GM12878 (cell line): Measurements from ENCODE around the gene HOXB1. TPM values are rescaled to one million over a fixed set of nuclear protein-coding genes. Genes with fewer than 3 reads are reported as not detected.

Source experiments
- BACH1 ChIP-seq: fragments of 450-650 bp; IDR thresholded peaks from 2 replicates; pipeline ENCODE4 v1.6.1; 2017; ENCODE audit warnings: mild to moderate bottlenecking, borderline replicate concordance
- CEBPB ChIP-seq, 2 experiments: fragments of 150-350 bp in 1 of 2; IDR thresholded peaks; 2 replicates each; pipeline ENCODE4 v1.6.1; 2012 to 2014; ENCODE audit warnings: low read depth in 2 of 2, low read length in 2 of 2, borderline replicate concordance in 1 of 2, inconsistent platforms in 1 of 2
- CHD2 ChIP-seq: IDR thresholded peaks from 2 replicates; pipeline ENCODE4 v1.6.1; 2011; ENCODE audit warnings: low read depth, low read length, improper control_type of control experiment, borderline replicate concordance
- CTCF ChIP-seq, 3 experiments: IDR thresholded peaks in 2 of 3; conservative IDR thresholded peaks in 1 of 3; 2 replicates each; pipeline ENCODE4 v1.5.1; 2011; ENCODE audit warnings: low read depth in 3 of 3, low read length in 3 of 3, mild to moderate bottlenecking in 3 of 3, control low read depth in 2 of 3, moderate library complexity in 2 of 3, inconsistent platforms in 1 of 3, mixed read lengths in 1 of 3; ENCODE audit not compliant: control insufficient read depth in 2 of 3, insufficient read depth in 1 of 3; ENCODE audit errors: extremely low read depth in 1 of 3
- HDAC6 ChIP-seq: fragments of 200-600 bp; sonication (generic); IDR thresholded peaks from one replicate; pipeline ENCODE4 v1.8.0; 2017; ENCODE audit warnings: antibody characterized with exemption; ENCODE audit not compliant: unreplicated experiment
- IRF5 ChIP-seq: fragments of 450-650 bp; IDR thresholded peaks from 2 replicates; pipeline ENCODE4 v1.6.1; 2017; ENCODE audit warnings: borderline replicate concordance
- SMC3 ChIP-seq: IDR thresholded peaks from 2 replicates; pipeline ENCODE4 v1.6.1; 2011; ENCODE audit warnings: low read length, improper control_type of control experiment, borderline replicate concordance
- TARDBP ChIP-seq: IDR thresholded peaks from 2 replicates; pipeline ENCODE4 v1.6.1; 2016; ENCODE audit warnings: borderline replicate concordance
- WRNIP1 ChIP-seq: IDR thresholded peaks from 2 replicates; pipeline ENCODE4 v1.6.1; 2011; ENCODE audit warnings: low read depth, low read length, improper control_type of control experiment, borderline replicate concordance
- ZNF384 ChIP-seq: IDR thresholded peaks from 2 replicates; pipeline ENCODE4 v1.6.1; 2012; ENCODE audit warnings: low read depth, mild to moderate bottlenecking, low read length, improper control_type of control experiment, borderline replicate concordance
- ZZZ3 ChIP-seq: IDR thresholded peaks from 2 replicates; pipeline ENCODE4 v1.6.1; 2011; ENCODE audit warnings: low read depth; ENCODE audit not compliant: control insufficient read depth, insufficient read length
- polyA plus RNA-seq, 11 experiments: library from polyadenylated mRNA; depleted of rRNA in 4 of 11; unstranded in 6 of 11; stranded (reverse) in 5 of 11; fragments of >200 nt; fragmentation: Nextera tagmentation in 4 of 11; fragmentation: Illumina TruSeq in 1 of 11; extraction: Ambion mirVana in 4 of 11; extraction: Trizol in 1 of 11; gene quantifications; 1 replicate in 1 of 11; 2 replicates in 10 of 11; pipeline versions ENCODE4 v1.2.1 to v1.2.3, GENCODE V29; 2011 to 2016; ENCODE audit warnings: inconsistent platforms in 2 of 11, missing spikeins in 2 of 11, low read depth in 1 of 11
- total RNA-seq, 4 experiments: library from RNA; depleted of rRNA in 3 of 4; stranded (reverse); fragments of >200 nt in 3 of 4; fragmentation: Illumina TruSeq in 1 of 4; extraction: Trizol in 1 of 4; gene quantifications; 2 replicates each; pipeline versions ENCODE4 v1.2.1 to v1.2.3, GENCODE V29; 2013 to 2021
- TF ChIP-seq, protein P1 (sequence below): fragments of 450-650 bp; IDR thresholded peaks from 2 replicates; pipeline ENCODE4 v1.6.1; 2017; ENCODE audit warnings: low read depth, mild to moderate bottlenecking, moderate library complexity

HOXB1 gene
- total and polyA plus RNA-seq, 10 of the 15 experiments (the other 5 are each of a cell fraction or from before 2014, with no cell fraction given) = not detected

- TF ChIP-seq CEBPB (IDR thresholded peaks at IDR 0.05; ENCODE audit: borderline replicate concordance in 1 of 2, low read depth in 2 of 2, low read length in 2 of 2) = no peak
- no peak for TF ChIP-seq WRNIP1
- no peak for TF ChIP-seq ZZZ3
- TF ChIP-seq ZNF384 = no peak
- TF ChIP-seq CHD2 = no peak
- TF ChIP-seq HDAC6 = no peak
- no peak for TF ChIP-seq IRF5
- no peak for TF ChIP-seq BACH1
- TF ChIP-seq SMC3 = no peak
- TF ChIP-seq, protein P1, sequence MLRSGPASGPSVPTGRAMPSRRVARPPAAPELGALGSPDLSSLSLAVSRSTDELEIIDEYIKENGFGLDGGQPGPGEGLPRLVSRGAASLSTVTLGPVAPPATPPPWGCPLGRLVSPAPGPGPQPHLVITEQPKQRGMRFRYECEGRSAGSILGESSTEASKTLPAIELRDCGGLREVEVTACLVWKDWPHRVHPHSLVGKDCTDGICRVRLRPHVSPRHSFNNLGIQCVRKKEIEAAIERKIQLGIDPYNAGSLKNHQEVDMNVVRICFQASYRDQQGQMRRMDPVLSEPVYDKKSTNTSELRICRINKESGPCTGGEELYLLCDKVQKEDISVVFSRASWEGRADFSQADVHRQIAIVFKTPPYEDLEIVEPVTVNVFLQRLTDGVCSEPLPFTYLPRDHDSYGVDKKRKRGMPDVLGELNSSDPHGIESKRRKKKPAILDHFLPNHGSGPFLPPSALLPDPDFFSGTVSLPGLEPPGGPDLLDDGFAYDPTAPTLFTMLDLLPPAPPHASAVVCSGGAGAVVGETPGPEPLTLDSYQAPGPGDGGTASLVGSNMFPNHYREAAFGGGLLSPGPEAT = no peak
- no peak for TF ChIP-seq CTCF (IDR thresholded peaks at IDR 0.05 in 2 of 3, conservative IDR thresholded peaks at IDR 0.05 in 1 of 3; ENCODE audit: control insufficient read depth in 2 of 3, extremely low read depth in 1 of 3, insufficient read depth in 1 of 3, low read depth in 3 of 3, low read length in 3 of 3)
- TF ChIP-seq TARDBP = no peak
Observed at GRCh38 chr17:48546924-48547807, 16.4 kb upstream of the HOXB1 start (continued).
